PC-3 (cell line): ENCODE measurements around the gene SHANK3. TPM values are rescaled to one million over a fixed set of nuclear protein-coding genes. Genes with fewer than 3 reads are reported as not detected.
"Not testable (repeated sequence)": the region's sequence is repeated elsewhere in the genome, so short reads cannot be mapped to it uniquely, and the experiment has no call there.

Experiments
- ATAC-seq: fragments of 200-7000 bp; cut with Tn5 transposase; 2 replicates; pipeline ENCODE4 v1.9.1; 2020; ENCODE audit warnings: mild to moderate bottlenecking, moderate library complexity
- BruUV-seq: library from RNA; stranded (reverse); fragments of 400-500 nt; replicated peaks from 2 replicates; lab custom pipeline; 2021; lab: Mats Ljungman, UMichigan
- CTCF ChIA-PET: fragments of 300-600 bp; sonication (Branson Sonifier 250); formaldehyde crosslinking; loops from one replicate; lab custom pipeline; 2022; ENCODE audit warnings: antibody characterized with exemption; lab: Charles Lee
- POLR2A ChIA-PET: fragments of 300-600 bp; sonication (Branson Sonifier 250); formaldehyde crosslinking; loops from one replicate; lab custom pipeline; 2022; ENCODE audit warnings: antibody characterized with exemption; ENCODE audit not compliant: unreplicated experiment; lab: Charles Lee
- DNase-seq: peaks from one replicate; pipeline ENCODE4 v3.0.0-alpha.2; 2015
- H2AFZ ChIP-seq: fragments of 300-600 bp; sonication (generic); 2 replicates; pipeline ENCODE4 v1.6.0; 2016; ENCODE audit warnings: antibody characterized with exemption, low read length
- H3F3A ChIP-seq: fragments of 300-600 bp; sonication (generic); one replicate; pipeline ENCODE4 v1.6.0; 2017; ENCODE audit warnings: antibody characterized with exemption, low read length, control low read depth, mild to moderate bottlenecking; ENCODE audit not compliant: unreplicated experiment
- H3K27ac ChIP-seq: fragments of 300-600 bp; sonication (generic); 2 replicates; pipeline ENCODE4 v1.5.1; 2016; ENCODE audit warnings: mild to moderate bottlenecking, low read length
- H3K27me3 ChIP-seq: fragments of 300-600 bp; sonication (generic); 2 replicates; pipeline ENCODE4 v1.6.1; 2016; ENCODE audit warnings: low read length, mixed read lengths
- H3K36me3 ChIP-seq: fragments of 300-600 bp; sonication (generic); 2 replicates; pipeline ENCODE4 v1.6.1; 2016; ENCODE audit warnings: low read depth, mixed run types, low read length, mixed read lengths
- H3K4me1 ChIP-seq: fragments of 300-600 bp; sonication (generic); 2 replicates; pipeline ENCODE4 v1.5.1; 2016; ENCODE audit warnings: low read length; ENCODE audit not compliant: insufficient read depth
- H3K4me2 ChIP-seq: fragments of 300-600 bp; sonication (generic); 2 replicates; pipeline ENCODE4 v1.6.0; 2016; ENCODE audit warnings: low read length
- H3K4me3 ChIP-seq: fragments of 300-600 bp; sonication (generic); 2 replicates; pipeline ENCODE4 v1.5.1; 2016; ENCODE audit warnings: mild to moderate bottlenecking, low read length, mixed read lengths
- H3K79me2 ChIP-seq: fragments of 300-600 bp; sonication (generic); 2 replicates; pipeline ENCODE4 v1.6.1; 2017; ENCODE audit warnings: low read length, mixed read lengths
- H3K9ac ChIP-seq: fragments of 300-600 bp; sonication (generic); 2 replicates; pipeline ENCODE4 v1.6.0; 2016; ENCODE audit warnings: mild to moderate bottlenecking, low read length
- H3K9me2 ChIP-seq: fragments of 300-600 bp; sonication (generic); replicated peaks from 2 replicates; pipeline ENCODE4 v1.6.1; 2016; ENCODE audit warnings: mixed run types, low read length, mixed read lengths
- H3K9me3 ChIP-seq: fragments of 300-600 bp; sonication (generic); 2 replicates; pipeline ENCODE4 v1.6.1; 2016; ENCODE audit warnings: low read length, mixed read lengths
- H4K20me1 ChIP-seq: fragments of 300-600 bp; sonication (generic); 2 replicates; pipeline ENCODE4 v1.6.1; 2016; ENCODE audit warnings: low read length, mixed read lengths
- EZH2 ChIP-seq: fragments of 300-600 bp; sonication (generic); IDR thresholded peaks from one replicate; pipeline ENCODE4 v1.6.1; 2017; ENCODE audit warnings: antibody characterized with exemption, mild to moderate bottlenecking, low read length; ENCODE audit not compliant: unreplicated experiment
- EZH2phosphoT487 ChIP-seq: fragments of 300-600 bp; sonication (generic); IDR thresholded peaks from 2 replicates; pipeline ENCODE4 v1.6.1; 2018; ENCODE audit warnings: mild to moderate bottlenecking, antibody characterized with exemption, low read length, borderline replicate concordance
- intact Hi-C: fragments of 100-400 bp; cut with micrococcal nuclease; formaldehyde crosslinking; loops from 2 replicates; pipeline ENCODE4 v1.9.0; 2023
- total RNA-seq: library from RNA; depleted of rRNA; stranded (reverse); fragments of >200 nt; gene quantifications from 2 replicates; pipeline ENCODE4 v1.2.3, GENCODE V29; 2014
- TF ChIP-seq, protein P1 (sequence below): fragments of 300-600 bp; sonication (generic); conservative IDR thresholded peaks from 2 replicates; pipeline ENCODE4 v1.5.1; 2017; ENCODE audit warnings: antibody characterized with exemption, low read depth, mild to moderate bottlenecking, low read length

SHANK3 gene
- total RNA-seq, 1 experiment from 2014 or later = 3.7 TPM

DNA sequence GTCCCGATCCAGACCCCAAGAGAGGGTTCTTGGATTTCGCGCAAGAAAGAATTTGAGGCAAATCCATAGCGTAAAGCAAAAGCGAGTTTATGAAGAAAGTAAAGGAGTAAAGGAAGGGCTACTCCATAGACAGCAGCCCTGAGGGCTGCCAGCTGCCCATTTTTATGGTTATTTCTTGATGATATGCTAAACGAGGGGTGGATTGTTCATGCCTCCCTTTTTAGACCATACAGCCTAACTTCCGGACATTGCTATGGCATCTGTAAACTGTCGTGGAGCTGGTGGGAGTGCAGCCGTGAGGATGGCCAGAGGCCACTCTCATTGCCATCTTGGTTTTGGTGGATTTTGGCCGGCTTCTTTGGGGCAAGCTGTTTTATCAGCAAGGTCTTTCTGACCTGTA lies 19.4 kb upstream of the SHANK3 start:
- Histone ChIP-seq H3K9ac (no peak overlapping the region), H3K27me3 (no peaks in the 10 kb centered on the region), H3K4me2 (no peak overlapping the region), H3K4me1 (peaks cover 19% of the 10 kb centered on the region), H3K79me2 (no peaks in the 10 kb centered on the region), H3K4me3 (no peak overlapping the region), H3F3A (no peaks in the 10 kb centered on the region), H3K27ac (no peak overlapping the region), H2AFZ (no peak overlapping the region), H3K9me3 (no peaks in the 10 kb centered on the region), H3K36me3 (no peaks in the 10 kb centered on the region), H4K20me1 (no peaks in the 10 kb centered on the region), H3K9me2 (no peaks in the 10 kb centered on the region)
- POLR2A ChIA-PET = no interaction called here
- CTCF ChIA-PET = no interaction called here
- ATAC-seq (no peak), DNase-seq (no peak)
- no TSS peak for BruUV-seq
- intact Hi-C loops = no loop called here
- TF ChIP-seq EZH2phosphoT487 = no peak
- no peak for TF ChIP-seq EZH2
- TF ChIP-seq, protein P1, sequence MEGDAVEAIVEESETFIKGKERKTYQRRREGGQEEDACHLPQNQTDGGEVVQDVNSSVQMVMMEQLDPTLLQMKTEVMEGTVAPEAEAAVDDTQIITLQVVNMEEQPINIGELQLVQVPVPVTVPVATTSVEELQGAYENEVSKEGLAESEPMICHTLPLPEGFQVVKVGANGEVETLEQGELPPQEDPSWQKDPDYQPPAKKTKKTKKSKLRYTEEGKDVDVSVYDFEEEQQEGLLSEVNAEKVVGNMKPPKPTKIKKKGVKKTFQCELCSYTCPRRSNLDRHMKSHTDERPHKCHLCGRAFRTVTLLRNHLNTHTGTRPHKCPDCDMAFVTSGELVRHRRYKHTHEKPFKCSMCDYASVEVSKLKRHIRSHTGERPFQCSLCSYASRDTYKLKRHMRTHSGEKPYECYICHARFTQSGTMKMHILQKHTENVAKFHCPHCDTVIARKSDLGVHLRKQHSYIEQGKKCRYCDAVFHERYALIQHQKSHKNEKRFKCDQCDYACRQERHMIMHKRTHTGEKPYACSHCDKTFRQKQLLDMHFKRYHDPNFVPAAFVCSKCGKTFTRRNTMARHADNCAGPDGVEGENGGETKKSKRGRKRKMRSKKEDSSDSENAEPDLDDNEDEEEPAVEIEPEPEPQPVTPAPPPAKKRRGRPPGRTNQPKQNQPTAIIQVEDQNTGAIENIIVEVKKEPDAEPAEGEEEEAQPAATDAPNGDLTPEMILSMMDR = no peak

DNA sequence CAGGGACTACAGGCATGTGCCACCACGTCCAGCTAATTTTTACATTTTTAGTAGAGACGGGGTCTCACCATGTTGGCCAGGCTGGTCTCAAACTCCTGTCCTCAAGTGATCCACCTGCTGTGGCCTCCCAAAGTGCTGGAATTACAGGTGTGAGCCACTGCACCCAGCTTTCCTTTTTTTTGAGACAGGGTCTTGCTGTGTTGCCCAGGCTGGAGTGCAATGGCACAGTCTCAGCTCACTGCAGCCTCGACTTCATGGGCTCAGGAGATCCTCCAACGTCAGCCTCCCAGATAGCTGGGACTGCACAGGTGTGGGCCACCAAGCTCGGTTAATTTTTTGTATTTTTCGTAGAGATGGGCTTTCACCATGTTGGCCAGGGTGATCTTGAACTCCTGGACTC lies 18.0 kb upstream of the SHANK3 start:
- BruUV-seq, H3K9ac ChIP-seq, ATAC-seq, H2AFZ ChIP-seq, intact Hi-C loops, H3K79me2 ChIP-seq, H3F3A ChIP-seq, DNase-seq, H3K4me3 ChIP-seq, H4K20me1 ChIP-seq, H3K9me3 ChIP-seq, H3K9me2 ChIP-seq, POLR2A ChIA-PET, H3K4me2 ChIP-seq, H3K36me3 ChIP-seq, H3K27ac ChIP-seq, H3K27me3 ChIP-seq, CTCF ChIA-PET: not testable (repeated sequence)
- peaks cover 19% of the 10 kb centered on the region for H3K4me1 ChIP-seq

DNA sequence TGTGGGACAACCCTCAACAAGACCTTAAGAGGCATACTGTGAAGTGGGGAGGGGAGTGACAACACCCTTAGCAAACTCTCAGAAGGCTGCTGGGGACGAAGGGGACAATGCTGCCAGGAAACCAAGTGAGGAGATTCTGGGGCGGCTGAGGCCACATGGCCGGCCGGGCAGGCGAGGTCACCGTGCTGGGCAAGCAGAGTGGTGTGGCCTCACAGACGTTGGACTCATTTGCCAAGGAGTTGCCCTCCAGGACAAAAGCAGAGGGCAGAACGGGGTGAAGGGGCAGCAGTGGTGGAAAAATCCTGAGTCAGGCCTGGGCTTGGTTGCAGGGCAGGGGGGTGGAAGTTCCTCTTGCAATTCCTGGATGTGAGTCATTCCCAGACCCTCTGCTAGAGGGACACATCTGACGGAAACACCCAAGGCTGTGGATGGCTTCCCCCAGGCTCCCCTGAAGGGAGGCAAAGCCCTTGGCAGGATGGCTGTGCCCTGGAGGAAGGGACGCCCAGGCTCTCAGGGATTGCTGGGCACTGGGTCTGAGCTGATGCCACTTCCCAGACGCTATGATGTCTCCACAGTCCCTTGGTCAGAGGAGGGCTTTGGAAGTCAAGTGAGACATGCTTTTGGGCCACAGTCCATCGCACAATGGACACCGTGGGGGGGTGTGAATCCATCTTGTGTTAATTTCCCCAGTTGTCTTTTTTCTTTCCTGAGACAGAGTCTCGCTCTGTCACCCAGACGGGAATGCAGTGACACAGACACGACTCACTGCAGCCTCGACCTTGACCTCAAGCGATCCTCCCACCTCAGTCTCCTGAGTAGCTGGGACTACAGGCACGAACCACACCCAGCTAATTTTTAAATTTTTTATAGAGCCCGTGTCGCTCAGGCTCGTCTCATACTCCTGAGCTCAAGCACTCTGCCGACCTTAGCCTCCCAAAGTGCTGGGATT lies 16.2 kb upstream of the SHANK3 start:
- TSS peak; percentile 60 for BruUV-seq
- no peaks in the 10 kb centered on the region for H3K79me2 ChIP-seq
- H3K9me2 ChIP-seq = no peaks in the 10 kb centered on the region
- H3K27ac ChIP-seq = peak overlapping the region; percentile 93
- no peaks in the 10 kb centered on the region for H3K9me3 ChIP-seq
- no peaks in the 10 kb centered on the region for H3K27me3 ChIP-seq
- ATAC-seq (peak; percentile 84), DNase-seq (peak; percentile 73)
- intact Hi-C loops = no loop called here
- peak overlapping the region; percentile 31; the same call in 1 of the 2 replicates for H3K4me3 ChIP-seq
- TF ChIP-seq EZH2phosphoT487 (no peak), EZH2 (no peak)
- TF ChIP-seq, protein P1 = no peak
- H3K36me3 ChIP-seq = no peaks in the 10 kb centered on the region
- ChIA-PET POLR2A (no interaction called here), CTCF (no interaction called here)
- H3F3A ChIP-seq = no peaks in the 10 kb centered on the region
- peak overlapping the region; percentile 77 for H2AFZ ChIP-seq
- no peaks in the 10 kb centered on the region for H4K20me1 ChIP-seq
- H3K9ac ChIP-seq = peak overlapping the region; percentile 49; the same call in 1 of the 2 replicates
- H3K4me1 ChIP-seq = peaks cover 19% of the 10 kb centered on the region
- peak overlapping the region; percentile 73 for H3K4me2 ChIP-seq
